HG03442 (cell line): ENCODE measurements around the gene ANKRD13D.

ENCODE experiments used
- ATAC-seq: cut with Tn5 transposase; IDR thresholded peaks from one replicate; pipeline ENCODE4 v1.9.1; 2021; ENCODE audit warnings: mild to moderate bottlenecking, moderate library complexity; ENCODE audit not compliant: unreplicated experiment

The ANKRD13D gene

DNA sequence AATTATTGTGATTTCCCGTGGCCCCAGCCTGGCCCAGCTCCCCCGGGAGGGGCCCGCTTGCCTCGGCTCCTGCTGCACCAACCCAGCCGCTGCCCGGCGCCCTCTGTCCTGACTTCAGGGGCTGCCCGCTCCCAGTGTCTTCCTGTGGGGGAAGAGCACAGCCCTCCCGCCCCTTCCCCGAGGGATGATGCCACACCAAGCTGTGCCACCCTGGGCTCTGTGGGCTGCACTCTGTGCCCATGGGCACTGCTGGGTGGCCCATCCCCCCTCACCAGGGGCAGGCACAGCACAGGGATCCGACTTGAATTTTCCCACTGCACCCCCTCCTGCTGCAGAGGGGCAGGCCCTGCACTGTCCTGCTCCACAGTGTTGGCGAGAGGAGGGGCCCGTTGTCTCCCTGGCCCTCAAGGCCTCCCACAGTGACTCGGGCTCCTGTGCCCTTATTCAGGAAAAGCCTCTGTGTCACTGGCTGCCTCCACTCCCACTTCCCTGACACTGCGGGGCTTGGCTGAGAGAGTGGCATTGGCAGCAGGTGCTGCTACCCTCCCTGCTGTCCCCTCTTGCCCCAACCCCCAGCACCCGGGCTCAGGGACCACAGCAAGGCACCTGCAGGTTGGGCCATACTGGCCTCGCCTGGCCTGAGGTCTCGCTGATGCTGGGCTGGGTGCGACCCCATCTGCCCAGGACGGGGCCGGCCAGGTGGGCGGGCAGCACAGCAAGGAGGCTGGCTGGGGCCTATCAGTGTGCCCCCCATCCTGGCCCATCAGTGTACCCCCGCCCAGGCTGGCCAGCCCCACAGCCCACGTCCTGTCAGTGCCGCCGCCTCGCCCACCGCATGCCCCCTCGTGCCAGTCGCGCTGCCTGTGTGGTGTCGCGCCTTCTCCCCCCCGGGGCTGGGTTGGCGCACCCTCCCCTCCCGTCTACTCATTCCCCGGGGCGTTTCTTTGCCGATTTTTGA, 3.3 kb upstream of the ANKRD13D start:
- no peak for ATAC-seq

DNA sequence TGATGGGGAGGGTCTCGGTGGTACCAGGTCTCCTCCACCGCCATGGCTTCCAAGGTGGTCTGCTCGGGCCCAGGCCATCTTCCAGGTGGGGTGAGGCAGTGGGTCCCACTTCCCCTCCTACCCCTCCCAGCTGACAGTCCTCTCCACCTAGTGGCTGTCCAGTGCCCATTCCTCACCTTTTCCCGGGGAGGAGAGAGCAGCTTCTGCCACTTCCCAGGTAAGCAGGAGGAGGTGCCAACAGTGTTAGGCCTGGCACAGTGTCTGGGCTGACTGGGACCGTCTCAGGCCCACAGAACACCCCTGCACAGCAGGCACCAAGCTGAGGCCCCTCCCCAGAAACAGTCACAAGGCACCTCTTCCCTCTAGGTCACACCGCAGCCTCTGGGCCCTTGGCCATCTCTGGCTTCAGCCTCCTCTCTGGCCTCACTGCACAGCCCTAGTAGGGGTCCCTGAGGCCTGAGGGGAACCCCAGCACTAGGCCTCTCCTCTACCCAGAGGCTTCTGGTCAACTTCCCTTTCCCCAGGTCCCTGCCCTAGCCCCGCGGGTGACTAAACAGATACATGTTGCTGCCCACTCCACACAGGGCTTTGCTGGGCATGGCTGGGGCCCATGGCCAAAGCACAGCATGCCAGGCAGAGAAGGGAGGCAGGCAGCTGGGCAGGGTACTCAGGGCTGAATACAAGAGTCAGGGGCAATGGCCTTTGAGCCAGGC, 2.3 kb upstream of the ANKRD13D start:
- no peak for ATAC-seq

DNA sequence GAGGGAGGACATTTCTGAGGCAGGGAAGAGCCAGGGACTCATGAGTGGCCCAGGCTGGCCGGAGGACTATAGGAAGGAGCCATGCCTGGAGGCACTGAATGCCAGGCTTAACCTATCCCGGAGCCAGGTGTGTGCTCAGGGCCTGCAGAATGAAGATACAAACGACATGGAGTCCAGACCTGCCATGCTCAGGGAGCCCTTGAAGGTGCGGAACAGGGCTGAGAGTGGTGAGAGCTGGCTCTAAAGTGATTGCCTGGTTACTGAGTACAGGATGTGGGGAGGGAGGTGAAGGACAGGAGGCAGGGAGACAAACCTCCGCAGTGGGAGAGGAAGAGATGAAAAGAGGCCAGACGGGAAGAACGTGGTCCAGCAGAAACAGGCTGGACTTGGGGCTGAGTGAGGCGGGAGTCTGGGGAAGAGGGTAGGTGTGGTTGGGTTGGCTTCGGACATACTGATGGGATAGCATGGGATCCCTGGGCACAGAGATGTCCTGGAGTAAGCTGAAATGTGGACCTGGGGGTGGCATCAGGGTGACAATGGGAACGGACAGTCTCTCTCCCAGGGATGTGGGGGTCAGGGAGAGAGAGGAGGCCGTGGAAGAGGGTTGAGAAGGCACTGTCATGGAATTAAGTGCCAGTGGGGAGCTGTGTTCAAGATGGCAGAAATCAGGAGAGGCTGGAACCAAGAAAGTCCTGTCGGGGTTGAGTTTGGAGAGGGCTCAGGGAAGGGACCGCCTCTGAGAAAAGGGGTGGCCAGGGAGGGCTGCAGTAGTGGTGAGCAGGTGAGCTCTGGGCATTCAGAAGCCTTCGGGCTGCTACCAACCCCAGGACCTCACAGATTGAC, 1.5 kb upstream of the ANKRD13D start:
- ATAC-seq, result no peak

- ATAC-seq, result no peak
Measured at GRCh38 chr11:67288198-67288451, 978 bp upstream of the ANKRD13D start.

GRCh38 chr11:67288452-67289225, 464 bp upstream of the ANKRD13D start:
- ATAC-seq, result peak; percentile 62

DNA sequence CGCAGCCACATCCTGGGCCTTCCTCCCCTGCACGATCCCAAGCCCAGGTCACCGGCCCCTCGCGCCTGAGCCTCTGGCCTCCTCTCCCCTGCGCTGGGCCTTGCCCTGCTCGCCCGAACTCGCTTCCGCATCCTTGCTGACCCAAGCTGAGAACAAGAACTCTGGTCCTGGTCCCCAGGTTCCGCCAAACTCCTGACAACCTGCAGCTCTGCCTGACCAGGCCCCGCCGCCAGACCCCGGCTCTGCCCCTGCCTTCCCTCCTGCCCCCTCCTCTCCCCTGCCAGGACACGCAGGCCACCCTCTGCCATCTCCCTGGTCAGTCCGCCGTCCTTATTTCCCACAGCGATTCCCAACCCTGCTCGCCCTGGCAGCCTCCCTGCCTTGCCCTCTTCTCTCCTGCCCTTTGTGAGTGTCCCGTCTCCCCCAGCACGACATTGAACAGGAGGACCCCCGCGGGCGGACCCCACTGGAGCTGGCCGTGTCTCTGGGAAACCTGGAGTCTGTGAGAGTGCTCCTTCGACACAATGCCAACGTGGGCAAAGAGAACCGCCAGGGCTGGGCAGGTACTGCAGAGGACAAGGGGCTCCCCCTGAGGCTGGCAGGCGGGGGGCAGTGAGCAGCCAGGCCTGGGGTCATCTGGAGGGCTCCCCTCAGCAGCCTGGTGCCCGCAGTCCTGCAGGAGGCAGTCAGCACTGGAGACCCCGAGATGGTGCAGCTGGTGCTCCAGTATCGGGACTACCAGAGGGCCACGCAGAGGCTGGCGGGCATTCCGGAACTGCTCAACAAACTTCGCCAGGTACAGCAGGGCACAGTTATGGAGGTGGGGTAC, 762 bp downstream of the ANKRD13D start:
- ATAC-seq, result no peak

- ATAC-seq, result no peak
Measured at GRCh38 chr11:67290801-67291200, 1.7 kb downstream of the ANKRD13D start.

DNA sequence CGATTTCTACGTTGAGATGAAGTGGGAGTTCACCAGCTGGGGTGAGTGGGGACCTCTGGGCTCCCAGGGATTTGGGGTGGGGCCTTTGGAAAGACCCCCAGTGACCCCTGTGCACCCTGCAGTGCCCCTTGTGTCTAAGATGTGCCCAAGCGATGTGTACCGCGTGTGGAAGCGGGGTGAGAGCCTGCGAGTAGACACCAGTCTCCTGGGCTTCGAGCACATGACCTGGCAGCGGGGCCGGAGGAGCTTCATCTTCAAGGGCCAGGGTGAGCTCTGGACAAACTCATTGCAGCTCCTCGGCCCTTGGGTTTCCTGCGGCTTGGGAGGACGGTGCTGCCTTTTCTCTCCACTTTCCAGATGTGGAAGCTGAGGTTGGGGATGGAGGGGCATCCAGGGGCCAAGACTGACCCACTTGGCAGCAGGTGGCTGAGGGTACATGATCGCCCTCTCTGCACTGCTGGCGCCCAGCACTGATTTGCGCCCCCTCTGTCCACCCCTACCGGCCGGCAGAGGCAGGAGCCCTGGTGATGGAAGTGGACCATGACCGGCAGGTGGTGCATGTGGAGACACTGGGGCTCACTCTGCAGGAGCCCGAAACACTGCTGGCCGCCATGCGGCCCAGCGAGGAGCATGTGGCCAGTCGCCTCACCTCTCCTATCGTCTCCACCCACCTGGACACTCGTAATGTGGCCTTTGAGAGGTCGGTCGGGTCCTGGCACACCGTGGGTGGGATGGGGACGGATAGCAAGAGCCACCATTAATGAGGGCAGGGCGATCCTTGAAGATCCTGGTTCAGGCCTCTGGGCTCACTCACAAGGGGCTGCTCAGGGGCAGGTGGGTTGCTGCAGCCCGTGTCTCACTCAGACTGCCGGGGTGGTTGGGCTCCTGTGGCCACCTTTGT, 2.6 kb downstream of the ANKRD13D start:
- ATAC-seq, result no peak

DNA sequence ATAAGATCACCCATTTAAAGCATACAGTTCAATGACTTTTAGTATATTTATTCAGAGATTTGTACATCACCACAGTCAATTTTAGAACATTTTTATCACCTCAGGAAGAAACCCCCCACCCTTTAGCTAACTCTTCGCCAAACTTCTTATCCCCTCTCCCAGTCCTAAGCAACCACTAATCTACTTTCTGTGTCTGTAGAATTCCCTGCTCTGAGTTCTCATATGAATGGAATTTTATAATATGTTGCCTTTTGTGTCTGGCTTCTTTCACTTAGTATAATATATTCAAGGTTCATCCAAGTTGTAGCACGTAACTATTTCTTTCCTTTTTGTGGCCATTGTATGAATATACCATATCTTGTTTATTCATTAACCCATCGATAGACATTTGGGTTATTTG, 3.6 kb downstream of the ANKRD13D start:
- ATAC-seq, result no peak

GRCh38 chr11:67293090-67293489, 4.0 kb downstream of the ANKRD13D start:
- no peak for ATAC-seq

- no peak for ATAC-seq
Measured at GRCh38 chr11:67295846-67296245, 6.7 kb downstream of the ANKRD13D start.

- ATAC-seq, result no peak
Measured at GRCh38 chr11:67298786-67299185, 9.7 kb downstream of the ANKRD13D start.

GRCh38 chr11:67299471-67300191, 10.5 kb downstream of the ANKRD13D start:
- ATAC-seq, result no peak

GRCh38 chr11:67300256-67300755, 11.2 kb downstream of the ANKRD13D start:
- ATAC-seq, result no peak

DNA sequence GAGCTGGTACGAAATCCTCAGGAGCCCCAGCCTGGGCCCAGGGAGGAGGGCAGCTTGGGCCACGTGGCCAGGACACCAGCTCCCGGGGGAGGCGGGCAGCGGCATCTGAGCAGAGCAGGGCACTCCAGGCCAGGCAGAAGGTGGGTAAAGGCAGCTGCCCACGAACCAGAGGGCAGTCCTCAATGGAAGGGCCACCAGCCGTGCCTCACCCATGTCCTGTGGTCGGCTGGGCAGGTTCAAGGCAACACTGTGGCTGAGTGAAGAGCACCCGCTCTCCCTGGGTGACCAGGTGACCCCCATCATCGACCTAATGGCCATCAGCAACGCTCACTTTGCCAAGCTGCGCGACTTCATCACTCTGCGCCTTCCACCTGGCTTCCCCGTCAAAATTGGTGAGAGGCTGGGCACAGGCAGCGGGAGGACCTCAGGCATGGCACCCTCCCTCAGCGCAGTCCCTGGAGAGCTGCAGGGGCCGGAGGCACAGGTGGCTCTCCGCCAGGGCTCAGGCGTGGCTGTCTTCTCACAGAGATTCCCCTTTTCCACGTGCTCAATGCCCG, 11.7 kb downstream of the ANKRD13D start:
- ATAC-seq, result no peak

- no peak for ATAC-seq
Measured at GRCh38 chr11:67301313-67301921, 12.3 kb downstream of the ANKRD13D start.

- no peak for ATAC-seq
Measured at GRCh38 chr11:67301951-67302516, 12.9 kb downstream of the ANKRD13D start.
